Liver (tissue), 9 donors: ENCODE results near the gene TRPC4. TPM values are rescaled to one million over a fixed set of nuclear protein-coding genes. Genes with fewer than 3 reads are reported as not detected.

Source experiments
- DNase-seq: peaks from one replicate; pipeline ENCODE4 v3.0.0-alpha.2; 2017; ENCODE audit warnings: low spot score
- H3K27ac ChIP-seq, 2 donors: one replicate each; pipeline ENCODE4 v1.7.0; 2013; ENCODE audit warnings: inconsistent platforms in 2 of 2, low read length in 2 of 2, control low read depth in 1 of 2, low read depth in 1 of 2, mild to moderate bottlenecking in 1 of 2
- H3K27me3 ChIP-seq, 4 donors: one replicate each; pipeline versions ENCODE4 v1.6.1 to v1.7.0; 2013; ENCODE audit warnings: low read length in 3 of 4, inconsistent platforms in 1 of 4, mild to moderate bottlenecking in 1 of 4, moderate library complexity in 1 of 4; ENCODE audit not compliant: control insufficient read depth in 4 of 4, insufficient read depth in 4 of 4
- H3K36me3 ChIP-seq, 4 donors: one replicate each; pipeline versions ENCODE4 v1.6.1 to v1.7.0; 2013; ENCODE audit warnings: low read length in 3 of 4, mild to moderate bottlenecking in 3 of 4, low read depth in 1 of 4, moderate library complexity in 1 of 4; ENCODE audit not compliant: control insufficient read depth in 4 of 4, insufficient read depth in 3 of 4
- H3K4me1 ChIP-seq, 4 donors: one replicate each; pipeline versions ENCODE4 v1.6.1 to v1.7.0; 2013; ENCODE audit warnings: low read length in 3 of 4, mild to moderate bottlenecking in 3 of 4, moderate library complexity in 1 of 4; ENCODE audit not compliant: control insufficient read depth in 4 of 4, insufficient read depth in 4 of 4
- H3K4me3 ChIP-seq, 3 donors: one replicate each; pipeline versions ENCODE4 v1.6.1 to v1.7.0; 2013; ENCODE audit warnings: low read length in 3 of 3, control low read depth in 1 of 3, low read depth in 1 of 3, mild to moderate bottlenecking in 1 of 3
- H3K9ac ChIP-seq, 2 donors: one replicate each; pipeline ENCODE4 v1.7.0; 2013; ENCODE audit warnings: low read length in 2 of 2, mild to moderate bottlenecking in 2 of 2, moderate library complexity in 2 of 2, control low read depth in 1 of 2, low read depth in 1 of 2
- H3K9me3 ChIP-seq, 4 donors: one replicate each; pipeline versions ENCODE4 v1.6.1 to v1.7.0; 2013; ENCODE audit warnings: low read length in 3 of 4; ENCODE audit not compliant: control insufficient read depth in 4 of 4
- ATF3 ChIP-seq: IDR thresholded peaks from 2 replicates; pipeline ENCODE4 v1.6.1; 2016; ENCODE audit warnings: antibody characterized with exemption
- CTCF ChIP-seq: fragments of 150-350 bp; IDR thresholded peaks from 2 replicates; pipeline ENCODE4 v1.5.1; 2017; ENCODE audit warnings: improper control_type of control experiment, low read depth, low read length; ENCODE audit not compliant: missing input control
- EGR1 ChIP-seq, 2 donors: IDR thresholded peaks; 2 replicates each; pipeline ENCODE4 v1.6.1; 2016 to 2018; ENCODE audit warnings: antibody characterized with exemption in 2 of 2, low read depth in 2 of 2
- FOXA1 ChIP-seq: IDR thresholded peaks from 2 replicates; pipeline ENCODE4 v1.6.1; 2016; ENCODE audit warnings: antibody characterized with exemption
- FOXA2 ChIP-seq: IDR thresholded peaks from 2 replicates; pipeline ENCODE4 v1.6.1; 2016; ENCODE audit warnings: antibody characterized with exemption
- GABPA ChIP-seq, 2 donors: IDR thresholded peaks in 1 of 2; conservative IDR thresholded peaks in 1 of 2; 2 replicates each; pipeline ENCODE4 v1.6.1; 2016; ENCODE audit warnings: antibody characterized with exemption in 2 of 2, mild to moderate bottlenecking in 1 of 2, moderate library complexity in 1 of 2
- HNF4A ChIP-seq, 2 donors: conservative IDR thresholded peaks; 2 replicates each; pipeline ENCODE4 v1.6.1; 2016; ENCODE audit warnings: antibody characterized with exemption in 2 of 2, mild to moderate bottlenecking in 2 of 2
- HNF4G ChIP-seq: IDR thresholded peaks from 2 replicates; pipeline ENCODE4 v1.6.1; 2016; ENCODE audit warnings: antibody characterized with exemption
- JUND ChIP-seq, 2 donors: IDR thresholded peaks; 2 replicates each; pipeline ENCODE4 v1.6.1; 2016; ENCODE audit warnings: antibody characterized with exemption in 2 of 2
- MAX ChIP-seq: IDR thresholded peaks from 2 replicates; pipeline ENCODE4 v1.6.1; 2016; ENCODE audit warnings: antibody characterized with exemption
- NR2F2 ChIP-seq: IDR thresholded peaks from 2 replicates; pipeline ENCODE4 v1.6.1; 2016; ENCODE audit warnings: antibody characterized with exemption
- RAD21 ChIP-seq, 2 donors: IDR thresholded peaks; 2 replicates each; pipeline ENCODE4 v1.6.1; 2016; ENCODE audit warnings: antibody characterized with exemption in 2 of 2, mild to moderate bottlenecking in 2 of 2
- REST ChIP-seq: IDR thresholded peaks from 2 replicates; pipeline ENCODE4 v1.6.1; 2016; ENCODE audit warnings: antibody characterized with exemption, mild to moderate bottlenecking
- RXRA ChIP-seq, 2 donors: IDR thresholded peaks; 2 replicates each; pipeline ENCODE4 v1.6.1; 2017 to 2018; ENCODE audit warnings: antibody characterized with exemption in 2 of 2, mild to moderate bottlenecking in 1 of 2
- SP1 ChIP-seq: IDR thresholded peaks from 2 replicates; pipeline ENCODE4 v1.6.1; 2018; ENCODE audit warnings: antibody characterized with exemption, mild to moderate bottlenecking
- TAF1 ChIP-seq: conservative IDR thresholded peaks from 2 replicates; pipeline ENCODE4 v1.6.1; 2016; ENCODE audit warnings: antibody characterized with exemption, mild to moderate bottlenecking
- YY1 ChIP-seq: IDR thresholded peaks from 2 replicates; pipeline ENCODE4 v1.6.1; 2016; ENCODE audit warnings: antibody characterized with exemption, mild to moderate bottlenecking
- ZBTB33 ChIP-seq: IDR thresholded peaks from 2 replicates; pipeline ENCODE4 v1.6.1; 2016; ENCODE audit warnings: antibody characterized with exemption
- WGBS: extraction: QIAGEN DNeasy Blood & Tissue Kit; methylation state at CpG from one replicate; pipeline ENCODE4 v1.1.7; 2013; 5-methylcytosine and 5-hydroxymethylcytosine counted together
- polyA plus RNA-seq, 2 donors: library from polyadenylated mRNA; stranded (reverse) in 1 of 2; unstranded in 1 of 2; fragments of 200-250 nt in 1 of 2; fragments of >200 nt in 1 of 2; fragmentation: Nextera tagmentation in 1 of 2; extraction: Ambion mirVana in 1 of 2; gene quantifications; one replicate each; pipeline versions ENCODE4 v1.2.1 to v1.2.3, GENCODE V29; 2013 to 2015
- total RNA-seq, 2 donors: library from RNA; depleted of rRNA; stranded (reverse); fragments of >200 nt; gene quantifications; one replicate each; pipeline ENCODE4 v1.2.3, GENCODE V29; 2014
- donor health status: healthy.
- donor health status: healthy.
- donor health status: healthy.
- donor health status: healthy.
- donor health status: healthy.

TRPC4 gene
- total and polyA plus RNA-seq, 4 donors, result 0.04 to 0.17 (median 0.05) TPM; not detected in 1

GRCh38 chr13:37735293-37735692 is 134.3 kb downstream of the TRPC4 start (continued):
- TF ChIP-seq ZBTB33, result no peak
- TF ChIP-seq JUND (IDR thresholded peaks at IDR 0.05), result no peak
- no peak for TF ChIP-seq FOXA2

GRCh38 chr13:37729876-37730275 is 139.7 kb downstream of the TRPC4 start:
- TF ChIP-seq FOXA2 (no peak), REST (no peak), EGR1 (IDR thresholded peaks at IDR 0.05; ENCODE audit: low read depth in 2 of 2) (no peak), HNF4A (conservative IDR thresholded peaks at IDR 0.05) (no peak), YY1 (no peak), ATF3 (no peak), RAD21 (IDR thresholded peaks at IDR 0.05) (no peak), TAF1 (no peak), JUND (IDR thresholded peaks at IDR 0.05) (no peak), SP1 (no peak), ZBTB33 (no peak), RXRA (IDR thresholded peaks at IDR 0.05) (no peak), MAX (no peak), CTCF (no peak), NR2F2 (no peak), HNF4G (no peak), GABPA (IDR thresholded peaks at IDR 0.05 in 1 of 2, conservative IDR thresholded peaks at IDR 0.05 in 1 of 2) (no peak), FOXA1 (no peak)
- no peak for DNase-seq
- Histone ChIP-seq H3K27me3 (no peaks in the 10 kb centered on the region), H3K4me3 (no peak overlapping the region), H3K27ac (no peak overlapping the region), H3K9ac (no peak overlapping the region), H3K4me1 (no peaks in the 10 kb centered on the region), H3K9me3 (no peaks in the 10 kb centered on the region), H3K36me3 (no peaks in the 10 kb centered on the region)
- 83% methylated on average over 4 of the region's 4 CpGs for WGBS
